Suprapubic skin (tissue), 4 donors: Measurements from ENCODE around the gene IGLL5.

Experiments used
- CTCF ChIP-seq, 2 donors: fragments of 200-600 bp in 1 of 2; fragments of 450-650 bp in 1 of 2; sonication (generic) in 1 of 2; IDR thresholded peaks; one replicate each; pipeline ENCODE4 v1.5.1; 2016 to 2019; ENCODE audit warnings: antibody characterized with exemption in 2 of 2, mild to moderate bottlenecking in 1 of 2, moderate library complexity in 1 of 2
- POLR2A ChIP-seq, 2 donors: fragments of 450-650 bp; IDR thresholded peaks; one replicate each; pipeline ENCODE4 v1.6.1; 2017; ENCODE audit warnings: antibody characterized with exemption in 2 of 2, mild to moderate bottlenecking in 2 of 2, moderate library complexity in 2 of 2
- POLR2AphosphoS5 ChIP-seq, 3 donors: sonication (generic); formaldehyde crosslinking; IDR thresholded peaks; one replicate each; pipeline ENCODE4 v1.6.1; 2017; ENCODE audit warnings: antibody characterized with exemption in 3 of 3

- TF ChIP-seq POLR2AphosphoS5 (IDR thresholded peaks at IDR 0.05) (no peak), CTCF (IDR thresholded peaks at IDR 0.05) (no peak), POLR2A (IDR thresholded peaks at IDR 0.05) (no peak)
Observed at GRCh38 chr22:22849640-22850610, 37.7 kb upstream of the IGLL5 start.
